ENCODE results near the gene SIGLEC10.

Gene SIGLEC10

DNA sequence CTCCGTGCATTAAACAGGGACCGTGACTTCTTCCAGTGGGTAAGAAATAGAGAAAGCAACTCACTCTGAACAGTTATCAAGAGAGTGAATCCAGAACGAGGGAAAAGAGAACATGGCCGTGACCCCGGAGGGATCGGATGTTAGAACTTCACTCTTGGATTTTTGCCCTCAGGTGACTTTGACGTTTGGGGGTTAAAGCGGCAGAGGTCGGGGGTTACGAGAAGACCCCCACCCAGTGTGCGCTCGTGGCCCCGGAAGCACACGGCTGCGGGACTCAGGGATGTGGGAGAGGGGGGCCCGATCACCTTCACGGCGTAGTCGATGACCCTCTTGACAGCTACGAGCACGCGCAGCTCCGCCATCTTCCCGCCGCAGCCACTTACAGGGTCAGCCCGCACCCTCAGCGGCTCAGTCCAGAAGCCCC is 51.5 kb downstream of the SIGLEC10 start, which contains the start of gene ETFB:
TSS of gene ETFB (minus strand) at position 424 of the 424 bp plus-strand sequence. CDS start at position 362, 62 bp downstream.
- no peak for DNase-seq

DNA sequence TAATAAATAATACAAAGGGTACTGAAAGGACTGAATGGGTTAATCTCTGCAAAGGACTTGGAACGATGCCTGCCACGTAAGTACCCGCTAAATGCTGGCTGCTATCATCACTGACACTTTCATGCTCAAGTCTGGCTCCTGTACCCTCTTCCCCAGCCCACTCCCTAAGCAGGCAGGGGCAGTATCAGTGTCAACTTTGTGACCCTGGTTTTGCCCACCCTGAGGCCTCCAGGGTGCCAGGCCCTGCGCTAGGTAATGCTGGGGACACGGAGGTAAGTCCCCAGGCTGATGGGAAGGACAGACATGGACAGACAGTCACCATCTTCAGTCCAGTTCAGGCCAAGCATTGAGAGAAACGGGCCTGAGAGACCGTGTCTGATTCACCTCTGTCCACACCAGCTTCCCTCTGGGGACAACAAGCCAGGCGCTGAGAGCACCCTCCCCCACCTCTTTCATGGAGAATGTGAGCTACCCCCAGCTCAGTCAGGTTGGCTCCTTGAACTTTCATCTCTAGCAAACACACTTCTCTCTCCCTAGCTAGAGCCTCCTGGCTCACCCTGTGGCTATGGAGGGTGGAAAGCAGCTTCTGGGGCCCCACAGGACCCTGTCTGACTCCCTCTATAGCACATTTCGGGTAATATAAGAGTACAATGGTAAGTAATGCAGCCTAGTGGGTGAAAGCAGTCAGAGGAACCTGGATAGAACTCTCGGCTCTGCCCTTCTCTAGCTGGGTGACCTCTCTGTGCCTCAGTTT is 52.1 kb downstream of the SIGLEC10 start:
- DNase-seq: no peak

DNA sequence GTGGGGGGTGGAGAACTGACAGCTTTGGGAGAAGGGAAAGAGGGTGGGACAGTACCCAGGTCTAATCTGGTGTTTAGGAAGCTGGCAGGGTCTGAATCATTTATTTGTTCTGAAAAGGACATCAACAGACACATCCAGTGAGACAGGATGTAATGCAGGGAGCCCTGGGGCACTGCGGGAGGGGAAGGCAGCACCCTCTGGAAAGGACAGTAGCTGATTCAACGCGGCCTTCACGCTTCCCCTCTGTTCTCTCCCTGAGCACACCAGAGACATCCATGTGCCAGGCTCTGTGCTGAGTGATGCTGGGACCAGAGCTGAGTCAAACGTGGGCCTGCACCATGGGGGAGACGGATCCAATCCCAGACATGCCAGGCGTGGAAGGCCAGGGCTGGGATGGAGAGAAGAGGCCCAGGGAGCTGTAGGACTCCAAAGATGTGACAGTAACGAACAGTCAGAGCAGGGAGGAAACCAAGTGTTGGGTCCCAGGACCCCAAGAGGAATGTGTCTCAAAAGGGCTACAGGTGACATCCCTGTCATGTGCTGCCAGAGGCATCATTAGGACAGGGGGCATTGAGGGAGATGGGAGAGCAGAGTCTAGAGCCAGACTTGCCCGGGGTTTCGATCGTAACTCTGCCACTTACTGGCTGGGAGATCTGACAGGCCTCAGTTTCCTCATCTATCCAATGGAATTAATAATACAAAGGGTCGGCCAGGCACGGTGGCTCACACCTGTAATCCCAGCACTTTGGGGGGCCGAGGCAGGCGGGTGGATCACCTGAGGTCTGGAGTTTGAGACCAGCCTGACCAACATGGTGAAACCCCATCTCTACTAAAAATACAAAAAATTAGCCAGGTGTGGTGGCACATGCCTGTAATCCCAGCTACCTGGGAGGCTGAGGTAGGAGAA is 53.0 kb downstream of the SIGLEC10 start:
- no peak for DNase-seq

DNA sequence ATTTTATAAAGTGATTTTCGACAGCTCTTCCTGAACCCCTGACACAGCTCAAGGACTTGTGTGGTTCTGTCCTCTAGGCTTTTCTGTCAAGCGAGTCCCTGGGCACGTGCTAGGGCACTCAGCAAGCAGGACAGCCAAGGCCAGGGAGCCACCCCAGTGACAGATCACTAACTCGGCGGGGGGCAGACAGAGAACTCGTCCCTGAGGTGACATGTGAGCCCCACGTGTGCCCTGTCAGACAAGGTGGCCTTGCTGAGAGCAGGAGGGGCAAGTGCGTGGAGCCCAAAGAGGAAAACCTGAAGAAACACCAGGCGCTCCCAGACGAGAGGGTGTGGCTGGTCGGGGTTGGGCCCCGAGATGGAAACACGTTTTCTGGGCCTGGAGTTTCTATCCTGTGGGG is 56.2 kb downstream of the SIGLEC10 start:
- no peak for DNase-seq
